ENCODE data around the gene PGF.

The PGF gene

DNA sequence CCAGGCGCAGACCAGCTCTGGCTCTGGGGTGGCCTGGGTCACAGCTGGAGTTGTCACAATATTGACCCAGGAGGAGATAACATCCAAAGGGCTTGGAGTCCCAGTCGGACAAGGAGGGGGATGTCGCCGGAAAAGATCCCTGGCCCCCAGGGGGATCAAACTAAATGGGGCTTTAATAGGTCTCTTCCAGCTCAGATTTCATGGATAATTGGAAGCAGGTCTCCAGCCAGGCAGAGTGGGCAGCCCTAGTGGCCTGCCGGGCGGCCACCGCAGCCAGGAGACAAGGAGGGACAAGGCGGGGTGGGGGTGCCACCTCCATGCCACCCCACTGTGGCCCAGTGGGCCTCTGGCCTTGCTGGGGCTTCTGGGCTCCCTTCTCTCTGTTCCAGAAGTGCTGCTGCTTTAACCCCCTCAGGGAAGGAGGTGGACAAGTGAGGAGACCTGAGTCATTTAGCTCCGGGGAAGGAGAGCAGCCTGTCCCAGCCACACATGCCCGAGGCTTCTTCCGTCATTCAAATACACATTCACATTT lies 23.1 kb upstream of the PGF start:
- no peak for TF ChIP-seq CTCF (IDR thresholded peaks at IDR 0.05; ENCODE audit: low read depth, low read length, missing control alignments)
- DNase-seq (ENCODE audit: extremely low read depth, low read depth), result no peak
- no peak overlapping the region for H3K4me3 ChIP-seq (replicated peaks; ENCODE audit: low read depth, low read length)

GRCh38 chr14:74977901-74978385 lies 22.5 kb upstream of the PGF start:
- DNase-seq (ENCODE audit: extremely low read depth, low read depth), result no peak
- H3K4me3 ChIP-seq (replicated peaks; ENCODE audit: low read depth, low read length), result no peak overlapping the region
- no peak for TF ChIP-seq CTCF (IDR thresholded peaks at IDR 0.05; ENCODE audit: low read depth, low read length, missing control alignments)

DNA sequence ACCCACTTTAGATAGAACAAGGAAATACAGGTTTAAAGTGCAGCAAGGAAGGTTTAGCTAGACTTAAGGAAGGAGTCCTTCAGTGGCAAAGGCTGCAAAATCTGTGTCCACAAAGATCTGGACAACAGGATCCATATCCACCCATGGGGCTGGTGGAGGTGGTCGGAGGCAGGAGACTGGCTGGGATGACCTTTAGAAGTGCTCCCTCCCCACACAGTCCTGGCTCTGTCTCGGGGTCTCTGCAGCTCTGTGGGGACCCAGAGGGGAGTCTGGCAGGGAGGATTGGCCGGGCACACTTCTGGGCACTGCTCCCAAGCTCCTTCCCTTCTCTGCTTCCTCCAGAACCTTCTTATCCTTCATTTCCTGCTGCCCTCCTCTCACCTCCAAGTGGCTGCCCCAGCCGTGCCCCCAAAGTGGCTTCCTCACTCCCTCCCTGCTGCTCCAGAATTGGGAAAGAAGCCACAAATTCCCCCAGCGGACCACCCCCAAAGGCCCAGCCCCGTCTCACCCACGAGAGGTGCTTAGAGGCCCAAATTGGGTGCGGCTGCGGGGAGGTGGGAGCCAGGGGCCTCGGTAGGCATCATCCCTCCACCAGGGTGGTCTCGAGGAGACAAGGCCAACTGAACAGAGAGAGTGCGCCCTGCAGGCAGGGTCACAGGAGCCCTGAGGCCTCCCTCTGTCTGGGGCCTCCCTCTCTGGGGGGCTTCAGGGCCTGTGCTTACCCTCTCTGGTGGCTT lies 21.9 kb upstream of the PGF start:
- no peak overlapping the region for H3K4me3 ChIP-seq (replicated peaks; ENCODE audit: low read depth, low read length)
- no peak for TF ChIP-seq CTCF (IDR thresholded peaks at IDR 0.05; ENCODE audit: low read depth, low read length, missing control alignments)
- DNase-seq (ENCODE audit: extremely low read depth, low read depth), result no peak

DNA sequence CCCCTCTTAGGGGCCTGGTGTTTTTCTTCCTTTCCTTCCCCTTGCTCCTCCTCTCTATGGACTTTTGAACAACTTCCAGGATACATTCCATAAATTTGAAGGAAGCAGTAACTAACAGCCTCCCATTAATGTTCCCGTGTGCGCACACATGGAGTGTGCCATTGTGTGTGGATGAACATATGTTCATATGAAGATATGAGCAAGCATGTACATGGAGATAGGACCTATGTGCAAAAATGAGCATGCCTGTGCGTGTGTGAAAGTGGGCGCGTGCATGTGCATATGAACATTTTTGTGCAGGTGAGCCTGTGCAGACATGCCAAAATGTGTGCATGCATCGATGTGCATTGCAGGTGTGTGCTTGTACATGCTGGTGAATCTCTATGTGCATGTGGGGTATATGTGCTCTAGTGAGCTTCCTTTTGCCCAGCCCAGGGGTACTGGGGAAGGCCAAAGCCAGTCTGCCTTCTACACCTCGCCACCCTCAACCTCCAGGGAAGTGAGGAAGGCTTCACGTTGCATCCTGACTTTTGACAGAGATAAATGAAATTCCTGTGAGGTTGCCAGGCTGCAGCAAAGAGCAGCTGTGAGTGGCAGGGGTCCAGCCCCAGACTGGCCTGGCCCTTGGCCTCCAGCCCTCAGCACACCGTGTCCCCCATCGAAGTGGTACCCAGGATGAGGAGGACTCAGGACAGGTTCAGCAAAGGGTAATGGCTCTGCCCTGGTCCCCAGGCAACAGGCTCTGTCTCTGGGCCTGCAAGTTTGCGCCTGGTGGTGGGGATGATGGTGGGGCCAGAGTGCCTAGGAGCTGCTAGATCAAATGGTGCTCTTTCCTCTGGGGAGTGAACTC lies 21.1 kb upstream of the PGF start:
- DNase-seq (ENCODE audit: extremely low read depth, low read depth), result no peak
- TF ChIP-seq CTCF (IDR thresholded peaks at IDR 0.05; ENCODE audit: low read depth, low read length, missing control alignments), result no peak
- no peak overlapping the region for H3K4me3 ChIP-seq (replicated peaks; ENCODE audit: low read depth, low read length)

DNA sequence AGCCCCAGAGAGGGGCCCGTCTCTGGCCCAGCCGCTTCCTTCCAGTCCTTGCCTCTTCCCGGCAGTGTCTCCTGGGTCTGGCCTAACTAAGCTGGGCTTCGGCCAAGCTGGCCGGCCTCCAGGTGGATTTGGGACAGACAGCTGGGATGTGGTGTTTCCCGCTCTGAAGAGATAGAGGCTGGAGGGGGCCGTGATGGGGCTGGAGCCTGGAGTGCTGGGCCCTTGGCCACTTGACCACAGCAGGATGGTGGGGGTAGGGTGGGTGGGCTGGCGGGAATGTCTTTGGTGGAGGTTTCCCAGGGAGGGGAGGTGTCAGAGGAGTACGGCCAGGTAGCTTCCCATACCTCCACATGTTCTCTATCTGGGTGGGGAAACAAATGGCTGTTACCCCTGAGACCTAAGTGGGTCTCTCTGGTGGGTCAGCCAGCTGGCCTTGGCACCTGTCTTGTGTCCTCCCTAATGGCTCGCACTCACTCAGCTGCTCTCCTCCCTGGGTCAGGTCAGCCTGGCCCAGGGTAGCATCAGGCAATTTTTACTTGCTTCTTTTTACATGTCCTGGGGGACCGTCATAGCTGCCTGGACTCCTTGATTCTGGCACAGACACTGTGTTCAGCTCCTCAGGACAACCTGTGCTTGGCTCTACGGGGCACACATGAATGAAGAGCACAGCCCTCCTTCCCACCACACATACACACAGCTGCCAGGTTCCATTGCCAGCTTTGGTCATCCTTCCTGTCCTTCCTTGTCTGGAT lies 19.8 kb upstream of the PGF start:
- no peak for DNase-seq (ENCODE audit: extremely low read depth, low read depth)
- no peak for TF ChIP-seq CTCF (IDR thresholded peaks at IDR 0.05; ENCODE audit: low read depth, low read length, missing control alignments)
- no peak overlapping the region for H3K4me3 ChIP-seq (replicated peaks; ENCODE audit: low read depth, low read length)

- no peak overlapping the region for H3K4me3 ChIP-seq (replicated peaks; ENCODE audit: low read depth, low read length)
- DNase-seq (ENCODE audit: extremely low read depth, low read depth), result no peak
- no peak for TF ChIP-seq CTCF (IDR thresholded peaks at IDR 0.05; ENCODE audit: low read depth, low read length, missing control alignments)
Observed at GRCh38 chr14:74974364-74975058, 19.1 kb upstream of the PGF start.

All from HFF-Myc (cell line).